Left ventricle myocardium inferior (tissue), 1 donor: ENCODE results near the gene MOK. TPM values are rescaled to one million over a fixed set of nuclear protein-coding genes. Genes with fewer than 3 reads are reported as not detected.

Source experiments
- DNase-seq: peaks from one replicate; pipeline ENCODE4 v3.0.0-alpha.2; 2020
- H3K27ac ChIP-seq: fragments of 200-600 bp; replicated peaks from 2 replicates; pipeline ENCODE4 v1.8.0; 2021
- H3K27me3 ChIP-seq: fragments of 200-600 bp; 2 replicates; pipeline ENCODE4 v1.8.0; 2021; ENCODE audit warnings: low read depth
- H3K36me3 ChIP-seq: fragments of 200-600 bp; 2 replicates; pipeline ENCODE4 v1.8.0; 2021
- H3K4me1 ChIP-seq: fragments of 200-600 bp; 2 replicates; pipeline ENCODE4 v1.8.0; 2021
- H3K4me3 ChIP-seq: fragments of 200-600 bp; 2 replicates; pipeline ENCODE4 v1.8.0; 2021; ENCODE audit warnings: mild to moderate bottlenecking, moderate library complexity
- H3K9me3 ChIP-seq: fragments of 200-600 bp; replicated peaks from 2 replicates; pipeline ENCODE4 v1.8.0; 2021
- intact Hi-C: fragments of 100-400 bp; cut with micrococcal nuclease; formaldehyde crosslinking; loops from one replicate; pipeline ENCODE4 v1.11.0; 2022
- total RNA-seq: library from RNA; stranded (reverse); fragmentation: NEBNext Ultra II Directional; extraction: Animal tissue kit (Norgen Biotek cat#: 25700); gene quantifications from one replicate; pipeline ENCODE4 v1.2.1, GENCODE V29; 2021
- TF ChIP-seq, protein P1 (sequence below): fragments of 200-600 bp; IDR thresholded peaks from 2 replicates; pipeline ENCODE4 v1.8.0; 2021; ENCODE audit warnings: antibody characterized with exemption, mild to moderate bottlenecking, borderline replicate concordance
- donor health status: DM: no; HTN: yes; CAD: no; lungs with severe emphysema.

The MOK gene
- total RNA-seq, 1 donor from 2014 or later, result 12.2 TPM

DNA sequence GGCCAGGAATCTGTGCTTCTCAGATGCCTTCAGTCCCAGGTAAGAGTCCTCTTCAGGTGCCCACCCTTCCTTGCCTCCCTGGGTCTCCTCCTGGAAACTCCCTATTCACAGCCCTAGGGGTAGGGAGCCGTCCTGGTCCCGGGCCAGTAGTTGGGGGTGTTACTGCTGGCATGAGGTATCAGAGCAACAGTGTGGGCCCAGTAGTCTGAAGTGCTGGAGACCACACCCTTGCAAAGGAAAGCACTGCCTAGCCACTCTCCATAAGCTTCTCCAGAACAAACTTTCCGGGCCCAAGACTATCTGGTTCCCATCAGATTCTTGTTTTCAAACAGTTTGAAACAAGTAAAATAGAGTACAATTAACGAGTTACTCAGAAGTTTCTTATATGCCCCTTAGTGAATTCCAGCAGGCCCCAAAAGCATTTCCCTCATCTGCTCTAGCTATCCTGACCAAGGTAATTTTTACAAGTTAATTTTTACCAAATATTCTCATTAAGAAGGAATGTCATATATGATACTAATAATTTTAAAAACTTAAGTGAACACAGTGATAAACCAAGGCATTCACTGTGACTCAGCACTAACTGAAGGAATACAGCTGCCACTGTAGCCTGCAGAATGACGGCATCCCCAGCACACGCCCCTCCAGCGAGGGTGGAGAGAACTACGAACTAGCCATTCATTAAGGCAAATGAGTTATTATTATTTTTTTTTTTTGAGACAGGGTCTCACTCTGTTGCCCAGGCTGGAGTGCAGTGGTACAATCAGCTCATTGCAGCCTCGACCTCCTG lies 49.4 kb downstream of the MOK start:
- intact Hi-C loops, result no loop called here

DNA sequence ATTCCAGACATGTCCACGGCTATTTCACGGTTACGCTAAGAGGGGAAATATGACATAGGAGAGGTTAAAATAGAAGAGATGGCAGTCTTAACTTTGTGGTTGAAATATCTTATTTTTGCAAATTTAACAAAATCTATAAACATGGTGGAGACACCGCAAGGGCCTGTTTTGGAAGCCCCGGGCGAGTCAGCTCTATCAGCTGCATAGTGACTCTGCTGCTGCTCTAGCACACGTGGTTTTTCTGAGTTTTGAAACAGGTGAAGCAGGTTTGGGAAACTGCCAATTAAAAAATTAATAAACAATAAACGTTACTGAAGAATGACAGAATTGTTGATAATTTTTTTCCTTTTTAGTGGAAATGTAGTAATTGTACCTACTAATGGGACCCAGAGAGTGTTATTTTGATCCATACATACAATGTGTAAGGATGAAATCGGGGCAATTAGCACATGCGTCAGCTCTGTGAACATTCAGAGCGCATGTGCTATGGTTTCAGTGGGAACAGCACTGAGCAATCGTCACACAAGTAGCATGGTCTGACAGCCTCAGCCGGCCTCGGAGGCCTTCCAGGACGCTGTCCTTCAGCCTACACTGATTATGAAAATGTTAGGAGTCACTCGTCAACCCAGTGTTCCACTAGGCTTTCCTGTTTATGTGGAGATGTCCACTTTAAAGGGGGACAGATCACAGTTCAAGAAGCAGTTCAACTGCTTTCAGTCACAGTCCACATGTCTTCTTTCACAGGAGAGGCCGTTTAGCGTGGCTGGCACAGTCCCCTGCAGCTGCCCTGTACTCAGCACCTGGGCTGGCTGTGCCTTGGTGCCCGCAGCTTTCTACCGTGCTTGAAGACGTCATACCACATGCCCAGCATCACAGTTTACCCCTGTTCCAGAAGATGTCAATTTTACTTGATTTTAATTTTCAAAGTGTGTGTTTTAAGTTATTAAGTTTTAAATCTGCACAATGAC lies 51.8 kb downstream of the MOK start:
- intact Hi-C loops, result no loop called here
- peak; percentile 45 for DNase-seq
- Histone ChIP-seq H3K9me3 (no peaks in the 10 kb centered on the region), H3K36me3 (peaks cover 6% of the 10 kb centered on the region), H3K4me1 (peaks cover 10% of the 10 kb centered on the region), H3K27ac (peak overlapping the region; percentile 77), H3K4me3 (no peak overlapping the region), H3K27me3 (no peaks in the 10 kb centered on the region)
- TF ChIP-seq, protein P1, sequence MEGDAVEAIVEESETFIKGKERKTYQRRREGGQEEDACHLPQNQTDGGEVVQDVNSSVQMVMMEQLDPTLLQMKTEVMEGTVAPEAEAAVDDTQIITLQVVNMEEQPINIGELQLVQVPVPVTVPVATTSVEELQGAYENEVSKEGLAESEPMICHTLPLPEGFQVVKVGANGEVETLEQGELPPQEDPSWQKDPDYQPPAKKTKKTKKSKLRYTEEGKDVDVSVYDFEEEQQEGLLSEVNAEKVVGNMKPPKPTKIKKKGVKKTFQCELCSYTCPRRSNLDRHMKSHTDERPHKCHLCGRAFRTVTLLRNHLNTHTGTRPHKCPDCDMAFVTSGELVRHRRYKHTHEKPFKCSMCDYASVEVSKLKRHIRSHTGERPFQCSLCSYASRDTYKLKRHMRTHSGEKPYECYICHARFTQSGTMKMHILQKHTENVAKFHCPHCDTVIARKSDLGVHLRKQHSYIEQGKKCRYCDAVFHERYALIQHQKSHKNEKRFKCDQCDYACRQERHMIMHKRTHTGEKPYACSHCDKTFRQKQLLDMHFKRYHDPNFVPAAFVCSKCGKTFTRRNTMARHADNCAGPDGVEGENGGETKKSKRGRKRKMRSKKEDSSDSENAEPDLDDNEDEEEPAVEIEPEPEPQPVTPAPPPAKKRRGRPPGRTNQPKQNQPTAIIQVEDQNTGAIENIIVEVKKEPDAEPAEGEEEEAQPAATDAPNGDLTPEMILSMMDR, result no peak

More for the DNA sequence above, 49.4 kb downstream of the MOK start:
- Histone ChIP-seq H3K9me3 (no peaks in the 10 kb centered on the region), H3K4me3 (no peak overlapping the region), H3K36me3 (peaks cover 2% of the 10 kb centered on the region), H3K4me1 (peaks cover 10% of the 10 kb centered on the region), H3K27ac (peak overlapping the region; percentile 65), H3K27me3 (no peaks in the 10 kb centered on the region)
- peak; percentile 31 for DNase-seq
- TF ChIP-seq, protein P1, result no peak

DNA sequence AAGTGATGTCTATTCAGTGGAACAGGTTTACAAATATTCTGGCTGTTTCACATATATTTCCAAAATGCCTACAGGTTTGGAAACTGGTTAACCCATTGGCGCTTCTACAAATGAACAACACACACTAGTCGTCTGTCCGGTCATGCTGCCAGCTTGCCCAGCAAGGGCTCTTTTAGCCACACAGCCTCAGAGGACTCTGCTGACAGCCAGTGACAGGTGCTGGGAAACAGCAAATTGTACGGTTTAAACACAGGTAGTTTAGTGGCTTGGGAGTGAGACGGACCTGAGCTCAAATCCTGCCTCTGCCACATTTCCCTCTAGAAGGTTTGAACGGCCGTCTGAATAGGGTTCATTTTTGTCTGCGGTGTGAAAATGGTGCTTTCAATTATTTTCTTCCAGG lies 53.8 kb downstream of the MOK start:
- TF ChIP-seq, protein P1, result no peak
- Histone ChIP-seq H3K4me1 (peaks cover 10% of the 10 kb centered on the region), H3K27me3 (no peaks in the 10 kb centered on the region), H3K27ac (no peak overlapping the region), H3K36me3 (peaks cover 6% of the 10 kb centered on the region), H3K9me3 (no peaks in the 10 kb centered on the region), H3K4me3 (no peak overlapping the region)
- intact Hi-C loops, result no loop called here
- no peak for DNase-seq

DNA sequence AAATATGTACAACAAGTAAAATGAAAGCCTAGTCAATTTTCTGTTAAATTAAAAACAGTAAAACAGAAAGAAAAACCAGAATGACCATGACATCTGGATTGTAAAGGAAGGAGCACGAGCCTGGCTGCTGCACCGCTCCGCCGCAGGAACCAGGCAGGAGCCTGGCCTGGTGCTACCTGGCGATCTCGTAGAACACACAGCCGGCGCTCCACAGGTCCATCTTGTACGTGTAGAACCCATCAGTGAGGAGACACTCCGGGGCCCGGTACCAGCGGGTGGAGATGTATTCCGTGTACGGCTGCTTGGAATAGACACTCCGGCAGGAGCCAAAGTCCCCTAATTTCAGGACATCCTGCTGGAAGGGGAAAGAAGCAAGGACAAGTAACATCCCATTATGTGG lies 54.3 kb downstream of the MOK start:
- TF ChIP-seq, protein P1, result no peak
- no peak overlapping the region for H3K27ac ChIP-seq
- H3K27me3 ChIP-seq, result no peaks in the 10 kb centered on the region
- no peaks in the 10 kb centered on the region for H3K9me3 ChIP-seq
- H3K36me3 ChIP-seq, result peaks cover 6% of the 10 kb centered on the region
- DNase-seq, result no peak
- intact Hi-C loops, result no loop called here
- peaks cover 10% of the 10 kb centered on the region for H3K4me1 ChIP-seq
- H3K4me3 ChIP-seq, result no peak overlapping the region

DNA sequence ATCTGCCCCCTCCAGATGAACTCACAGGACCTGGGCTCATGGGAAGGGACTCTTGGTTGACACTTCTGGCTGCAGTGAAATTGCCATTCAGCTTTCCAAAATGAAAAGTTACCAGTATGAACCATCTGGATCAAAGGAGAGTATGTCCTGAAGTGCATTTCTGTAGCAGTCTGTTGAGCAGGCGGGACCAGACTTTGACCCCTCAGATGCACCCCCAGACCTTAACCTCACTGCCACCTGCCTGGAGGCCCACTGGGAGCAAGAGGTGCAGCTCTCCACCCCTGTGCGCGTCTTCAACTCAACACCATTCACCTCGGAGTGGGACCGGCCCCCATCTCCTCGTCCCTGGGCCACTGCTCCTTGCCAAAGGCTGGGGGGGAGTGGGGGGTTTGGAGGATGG lies 55.0 kb downstream of the MOK start:
- Histone ChIP-seq H3K27ac (no peak overlapping the region), H3K36me3 (peaks cover 6% of the 10 kb centered on the region), H3K4me1 (peaks cover 7% of the 10 kb centered on the region), H3K27me3 (no peaks in the 10 kb centered on the region), H3K4me3 (no peak overlapping the region), H3K9me3 (no peaks in the 10 kb centered on the region)
- TF ChIP-seq, protein P1, result no peak
- no peak for DNase-seq
- intact Hi-C loops, result no loop called here
